Neural progenitor cell (in vitro differentiated cells): ENCODE data around the gene SMYD3.

Source experiments
- EZH2phosphoT487 ChIP-seq: fragments of 200-600 bp; sonication (generic); IDR thresholded peaks from 2 replicates; pipeline ENCODE4 v1.6.1; 2017; ENCODE audit warnings: antibody characterized with exemption
- TF ChIP-seq, protein P1 (sequence below): fragments of 200-600 bp; sonication (generic); IDR thresholded peaks from 2 replicates; pipeline ENCODE4 v1.5.1; 2017; ENCODE audit warnings: antibody characterized with exemption, mild to moderate bottlenecking

DNA sequence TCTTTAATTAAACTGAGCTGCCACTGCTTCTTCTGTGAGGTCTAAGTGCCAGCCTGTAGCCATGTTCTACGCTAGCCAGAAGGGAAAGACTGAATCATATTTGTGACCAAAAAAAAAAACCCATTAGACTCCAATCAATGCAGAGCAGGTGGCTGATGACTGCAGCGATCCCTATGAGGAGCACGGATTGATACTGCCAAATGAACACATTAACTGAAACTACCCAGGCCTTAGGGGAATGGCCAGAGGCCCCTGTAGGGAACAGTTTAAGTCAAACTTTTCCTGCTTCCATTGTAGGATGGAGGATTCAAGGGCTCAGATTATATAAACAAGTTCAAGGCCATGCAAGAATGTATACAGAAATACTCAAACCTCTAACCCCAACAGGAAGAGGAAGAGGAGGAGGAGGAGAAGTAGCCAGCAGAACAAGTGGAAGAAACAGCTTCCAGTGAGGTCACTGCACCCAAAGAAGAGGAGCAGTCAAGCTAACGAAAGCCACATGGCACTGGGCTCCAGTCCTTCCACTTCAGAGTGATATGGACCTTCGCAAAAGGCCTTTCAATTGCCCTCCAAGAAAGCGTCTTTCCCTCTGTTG lies 328.3 kb downstream of the SMYD3 start:
- no peak for TF ChIP-seq EZH2phosphoT487
- TF ChIP-seq, protein P1, sequence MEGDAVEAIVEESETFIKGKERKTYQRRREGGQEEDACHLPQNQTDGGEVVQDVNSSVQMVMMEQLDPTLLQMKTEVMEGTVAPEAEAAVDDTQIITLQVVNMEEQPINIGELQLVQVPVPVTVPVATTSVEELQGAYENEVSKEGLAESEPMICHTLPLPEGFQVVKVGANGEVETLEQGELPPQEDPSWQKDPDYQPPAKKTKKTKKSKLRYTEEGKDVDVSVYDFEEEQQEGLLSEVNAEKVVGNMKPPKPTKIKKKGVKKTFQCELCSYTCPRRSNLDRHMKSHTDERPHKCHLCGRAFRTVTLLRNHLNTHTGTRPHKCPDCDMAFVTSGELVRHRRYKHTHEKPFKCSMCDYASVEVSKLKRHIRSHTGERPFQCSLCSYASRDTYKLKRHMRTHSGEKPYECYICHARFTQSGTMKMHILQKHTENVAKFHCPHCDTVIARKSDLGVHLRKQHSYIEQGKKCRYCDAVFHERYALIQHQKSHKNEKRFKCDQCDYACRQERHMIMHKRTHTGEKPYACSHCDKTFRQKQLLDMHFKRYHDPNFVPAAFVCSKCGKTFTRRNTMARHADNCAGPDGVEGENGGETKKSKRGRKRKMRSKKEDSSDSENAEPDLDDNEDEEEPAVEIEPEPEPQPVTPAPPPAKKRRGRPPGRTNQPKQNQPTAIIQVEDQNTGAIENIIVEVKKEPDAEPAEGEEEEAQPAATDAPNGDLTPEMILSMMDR = no peak
